Activated CD8-positive, alpha-beta memory T cell treated with anti-CD3 and anti-CD28 coated beads for 36 hours (primary cell): ENCODE data around the gene HSD17B2. TPM values are rescaled to one million over a fixed set of nuclear protein-coding genes. Genes with fewer than 3 reads are reported as not detected.
"Not testable (repeated sequence)": the region's sequence is repeated elsewhere in the genome, so short reads cannot be mapped to it uniquely, and the experiment has no call there.

Experiments
- CTCF ChIA-PET: fragments of 350-600 bp; sonication (Branson Sonifier 250); formaldehyde crosslinking; loops from one replicate; lab custom pipeline; 2021; ENCODE audit warnings: antibody characterized with exemption; lab: Charles Lee
- POLR2A ChIA-PET: fragments of 350-600 bp; sonication (Branson Sonifier 250); formaldehyde crosslinking; loops from one replicate; lab custom pipeline; 2021; ENCODE audit warnings: antibody characterized with exemption; lab: Charles Lee
- total RNA-seq, 2 experiments: library from RNA; stranded (reverse); gene quantifications; one replicate each; pipeline ENCODE4 v1.2.3, GENCODE V29; 2021

The HSD17B2 gene
- total RNA-seq, result not detected

- POLR2A ChIA-PET, result no interaction called here
- CTCF ChIA-PET, result no interaction called here
Measured at GRCh38 chr16:82034981-82035612, at the start of gene HSD17B2. HSD17B2 (plus strand) TSS chr16:82035253; CDS start chr16:82035425, 172 bp downstream.

- CTCF ChIA-PET, result no interaction called here
- POLR2A ChIA-PET, result no interaction called here
Measured at GRCh38 chr16:81987121-81987520, 47.9 kb upstream of the HSD17B2 start.

GRCh38 chr16:81987706-81988105, 47.3 kb upstream of the HSD17B2 start:
- CTCF ChIA-PET, result no interaction called here

GRCh38 chr16:81992859-81993258, 42.2 kb upstream of the HSD17B2 start:
- POLR2A ChIA-PET, result no interaction called here
- CTCF ChIA-PET, result no interaction called here

More at GRCh38 chr16:81987706-81988105, 47.3 kb upstream of the HSD17B2 start:
- POLR2A ChIA-PET, result no interaction called here

- ChIA-PET CTCF (no interaction called here), POLR2A (no interaction called here)
Measured at GRCh38 chr16:81994485-81994884, 40.6 kb upstream of the HSD17B2 start.

GRCh38 chr16:81995651-81996050, 39.4 kb upstream of the HSD17B2 start:
- POLR2A ChIA-PET, result no interaction called here
- CTCF ChIA-PET, result no interaction called here

GRCh38 chr16:81996664-81997509, 38.2 kb upstream of the HSD17B2 start:
- ChIA-PET POLR2A (no interaction called here), CTCF (no interaction called here)

GRCh38 chr16:81997738-81998137, 37.3 kb upstream of the HSD17B2 start:
- CTCF ChIA-PET, result no interaction called here
- POLR2A ChIA-PET, result no interaction called here

GRCh38 chr16:82002831-82003230, 32.2 kb upstream of the HSD17B2 start:
- CTCF ChIA-PET, result no interaction called here
- POLR2A ChIA-PET, result no interaction called here

GRCh38 chr16:82004601-82005000, 30.5 kb upstream of the HSD17B2 start:
- ChIA-PET CTCF (no interaction called here), POLR2A (no interaction called here)

GRCh38 chr16:82005027-82005830, 29.8 kb upstream of the HSD17B2 start:
- ChIA-PET CTCF (no interaction called here), POLR2A (no interaction called here)

GRCh38 chr16:82006036-82006435, 29.0 kb upstream of the HSD17B2 start:
- POLR2A ChIA-PET, result no interaction called here

GRCh38 chr16:82007189-82007588, 27.9 kb upstream of the HSD17B2 start:
- POLR2A ChIA-PET, result no interaction called here

More at GRCh38 chr16:82006036-82006435, 29.0 kb upstream of the HSD17B2 start:
- CTCF ChIA-PET, result no interaction called here

GRCh38 chr16:82008957-82009592, 26.0 kb upstream of the HSD17B2 start:
- CTCF ChIA-PET, result no interaction called here
- POLR2A ChIA-PET, result no interaction called here

More at GRCh38 chr16:82007189-82007588, 27.9 kb upstream of the HSD17B2 start:
- CTCF ChIA-PET, result no interaction called here

- POLR2A ChIA-PET, CTCF ChIA-PET: not testable (repeated sequence)
Measured at GRCh38 chr16:82009789-82010188, 25.3 kb upstream of the HSD17B2 start.

GRCh38 chr16:82010649-82011048, 24.4 kb upstream of the HSD17B2 start:
- ChIA-PET CTCF (no interaction called here), POLR2A (no interaction called here)

GRCh38 chr16:82011199-82011641, 23.8 kb upstream of the HSD17B2 start, which contains the start of gene SDR42E1:
SDR42E1 (minus strand) TSS chr16:82011470; CDS start chr16:82000858, 10,612 bp downstream.
- POLR2A ChIA-PET, result interaction anchor here (0.5 kb wide), 1 partner anchor 645 kb away, joined by 3 read pairs; no protein-coding TSS in a partner anchor
- CTCF ChIA-PET, result no interaction called here

- CTCF ChIA-PET, result no interaction called here
- POLR2A ChIA-PET, result no interaction called here
Measured at GRCh38 chr16:82013139-82013538, 21.9 kb upstream of the HSD17B2 start.

GRCh38 chr16:82016263-82016662, 18.8 kb upstream of the HSD17B2 start:
- ChIA-PET POLR2A (no interaction called here), CTCF (no interaction called here)
